Muscle of leg (tissue), 11 donors: ENCODE measurements around the gene MED16. TPM values are rescaled to one million over a fixed set of nuclear protein-coding genes. Genes with fewer than 3 reads are reported as not detected.

Experiments used
- DNase-seq: peaks from one replicate; pipeline ENCODE4 v3.0.0; 2013
- H3K27ac ChIP-seq: one replicate; pipeline ENCODE4 v1.5.1; 2013; ENCODE audit warnings: mild to moderate bottlenecking, low read length, control low read depth
- H3K27me3 ChIP-seq: one replicate; pipeline ENCODE4 v1.6.1; 2013; ENCODE audit warnings: low read length; ENCODE audit not compliant: control insufficient read depth, insufficient read depth
- H3K36me3 ChIP-seq: one replicate; pipeline ENCODE4 v1.6.1; 2013; ENCODE audit warnings: low read length; ENCODE audit not compliant: control insufficient read depth, insufficient read depth
- H3K4me1 ChIP-seq: one replicate; pipeline ENCODE4 v1.6.1; 2013; ENCODE audit warnings: low read length; ENCODE audit not compliant: control insufficient read depth, insufficient read depth
- H3K4me3 ChIP-seq: one replicate; pipeline ENCODE4 v1.5.1; 2013; ENCODE audit warnings: low read length, control low read depth
- H3K9me3 ChIP-seq: replicated peaks from 2 replicates; pipeline ENCODE4 v1.6.1; 2013; ENCODE audit warnings: low read depth, low read length; ENCODE audit not compliant: control insufficient read depth
- WGBS: methylation state at CpG from one replicate; pipeline ENCODE4 v1.1.5; 2013; ENCODE audit warnings: missing lambda C conversion rate; ENCODE audit not compliant: insufficient coverage; 5-methylcytosine and 5-hydroxymethylcytosine counted together
- polyA plus RNA-seq, 8 donors: library from polyadenylated mRNA; unstranded; fragments of 120-200 nt; gene quantifications; one replicate each; pipeline versions ENCODE4 v1.2.1 to v1.2.3, GENCODE V29; 2013; ENCODE audit warnings: inconsistent platforms in 1 of 8, low replicate concordance in 1 of 8; ENCODE audit not compliant: insufficient read length in 8 of 8, insufficient read depth in 1 of 8
- total RNA-seq: library from RNA; stranded (reverse); fragments of 120-200 nt; gene quantifications from one replicate; pipeline ENCODE4 v1.2.4, GENCODE V29; 2013

MED16 gene
- total and polyA plus RNA-seq, 9 donors = 11.6 to 48.1 (median 37.7) TPM

GRCh38 chr19:927780-928401 lies 34.9 kb upstream of the MED16 start:
- H3K9me3 ChIP-seq = no peaks in the 10 kb centered on the region
- peaks cover 15% of the 10 kb centered on the region for H3K27me3 ChIP-seq
- H3K27ac ChIP-seq = no peak overlapping the region
- H3K36me3 ChIP-seq = peaks cover 7% of the 10 kb centered on the region
- 71% methylated on average over 4 of the region's 12 CpGs for WGBS
- peaks cover 48% of the 10 kb centered on the region for H3K4me1 ChIP-seq
- H3K4me3 ChIP-seq = peak overlapping the region; percentile 13
- DNase-seq = no peak

GRCh38 chr19:927351-927779 lies 34.4 kb upstream of the MED16 start:
- DNase-seq = no peak
- H3K36me3 ChIP-seq = peaks cover 4% of the 10 kb centered on the region
- peaks cover 11% of the 10 kb centered on the region for H3K27me3 ChIP-seq
- no peaks in the 10 kb centered on the region for H3K9me3 ChIP-seq
- 58% methylated on average over 3 of the region's 15 CpGs for WGBS
- peak overlapping the region; percentile 82 for H3K4me3 ChIP-seq
- H3K27ac ChIP-seq = peak overlapping the region; percentile 7
- peaks cover 45% of the 10 kb centered on the region for H3K4me1 ChIP-seq

GRCh38 chr19:926589-927350 lies 33.8 kb upstream of the MED16 start:
- Histone ChIP-seq H3K4me3 (peak overlapping the region; percentile 82), H3K4me1 (peaks cover 43% of the 10 kb centered on the region), H3K9me3 (no peaks in the 10 kb centered on the region), H3K36me3 (peaks cover 4% of the 10 kb centered on the region), H3K27me3 (peaks cover 7% of the 10 kb centered on the region), H3K27ac (peak overlapping the region; percentile 71)
- WGBS = 0% methylated on average over 30 of the region's 52 CpGs
- DNase-seq = peak; percentile 71

GRCh38 chr19:926323-926588 lies 33.3 kb upstream of the MED16 start:
- Histone ChIP-seq H3K4me1 (peaks cover 43% of the 10 kb centered on the region), H3K27me3 (peaks cover 10% of the 10 kb centered on the region), H3K4me3 (peak overlapping the region; percentile 82), H3K27ac (peak overlapping the region; percentile 71), H3K9me3 (no peaks in the 10 kb centered on the region), H3K36me3 (peaks cover 4% of the 10 kb centered on the region)
- 0% methylated on average over 12 of the region's 21 CpGs for WGBS
- no peak for DNase-seq

GRCh38 chr19:925526-926322 lies 32.7 kb upstream of the MED16 start, which contains the start of gene ARID3A:
Gene ARID3A, plus strand, starts transcription at chr19:926035. Its CDS starts 3,494 bp downstream, at chr19:929529.
- WGBS = under 1% methylated on average over 65 of the region's 97 CpGs
- peak within 1 kb of the TSS; percentile 81 for H3K27ac ChIP-seq

GRCh38 chr19:925087-925525 lies 32.1 kb upstream of the MED16 start:
- Histone ChIP-seq H3K4me1 (peaks cover 48% of the 10 kb centered on the region), H3K36me3 (peaks cover 4% of the 10 kb centered on the region), H3K27me3 (peaks cover 21% of the 10 kb centered on the region), H3K4me3 (peak overlapping the region; percentile 68), H3K27ac (peak overlapping the region; percentile 81), H3K9me3 (no peaks in the 10 kb centered on the region)
- peak; percentile 89 for DNase-seq
- 0% methylated on average over 39 of the region's 39 CpGs for WGBS

More at GRCh38 chr19:925526-926322, 32.7 kb upstream of the MED16 start, which contains the start of gene ARID3A:
- peaks cover 4% of the 10 kb centered on the region for H3K36me3 ChIP-seq
- H3K4me1 ChIP-seq = peaks cover 43% of the 10 kb centered on the region
- H3K27me3 ChIP-seq = peaks cover 15% of the 10 kb centered on the region
- peak within 1 kb of the TSS; percentile 82 for H3K4me3 ChIP-seq
- H3K9me3 ChIP-seq = no peaks in the 10 kb centered on the region
- DNase-seq = peak; percentile 92

- Histone ChIP-seq H3K4me3 (peak overlapping the region; percentile 68), H3K36me3 (peaks cover 4% of the 10 kb centered on the region), H3K27ac (peak overlapping the region; percentile 6), H3K9me3 (no peaks in the 10 kb centered on the region), H3K4me1 (peaks cover 49% of the 10 kb centered on the region), H3K27me3 (peaks cover 25% of the 10 kb centered on the region)
- no peak for DNase-seq
- WGBS = 1% methylated on average over 21 of the region's 31 CpGs
Measured at GRCh38 chr19:924553-925086, 31.6 kb upstream of the MED16 start.

GRCh38 chr19:920051-920864 lies 27.3 kb upstream of the MED16 start:
- H3K9me3 ChIP-seq = no peaks in the 10 kb centered on the region
- under 1% methylated on average over 61 of the region's 84 CpGs for WGBS
- peaks cover 62% of the 10 kb centered on the region for H3K27me3 ChIP-seq
- H3K36me3 ChIP-seq = no peaks in the 10 kb centered on the region
- peaks cover 47% of the 10 kb centered on the region for H3K4me1 ChIP-seq
- no peak overlapping the region for H3K4me3 ChIP-seq
- no peak for DNase-seq
- no peak overlapping the region for H3K27ac ChIP-seq

GRCh38 chr19:919199-920050 lies 26.4 kb upstream of the MED16 start:
- Histone ChIP-seq H3K27ac (no peak overlapping the region), H3K9me3 (no peaks in the 10 kb centered on the region), H3K36me3 (no peaks in the 10 kb centered on the region), H3K27me3 (peaks cover 62% of the 10 kb centered on the region), H3K4me1 (peaks cover 39% of the 10 kb centered on the region), H3K4me3 (no peak overlapping the region)
- DNase-seq = no peak
- WGBS = 2% methylated on average over 68 of the region's 68 CpGs
